GM19468 (cell line): ENCODE measurements around the gene DCHS2.
"Not testable (repeated sequence)": the region's sequence is repeated elsewhere in the genome, so short reads cannot be mapped to it uniquely, and the experiment has no call there.

Experiments used
- ATAC-seq: cut with Tn5 transposase; IDR thresholded peaks from one replicate; pipeline ENCODE4 v1.9.1; 2021; ENCODE audit warnings: mild to moderate bottlenecking, moderate library complexity, moderate number of reproducible peaks; ENCODE audit not compliant: unreplicated experiment; ENCODE audit errors: extremely low read depth

DCHS2 gene

GRCh38 chr4:154231806-154232478 lies 259.7 kb downstream of the DCHS2 start:
- no peak for ATAC-seq

- ATAC-seq: no peak
These were observed 260.9 kb downstream of the DCHS2 start for GRCh38 chr4:154230723-154231122.

- no peak for ATAC-seq
These were observed 261.5 kb downstream of the DCHS2 start for GRCh38 chr4:154230091-154230490.

GRCh38 chr4:154222875-154223274 lies 268.7 kb downstream of the DCHS2 start:
- no peak for ATAC-seq

- ATAC-seq: no peak
These were observed 273.5 kb downstream of the DCHS2 start for GRCh38 chr4:154218051-154218450.

GRCh38 chr4:154217384-154217783 lies 274.2 kb downstream of the DCHS2 start:
- not testable (repeated sequence) for ATAC-seq

GRCh38 chr4:154211506-154211905 lies 280.1 kb downstream of the DCHS2 start:
- no peak for ATAC-seq

- ATAC-seq: no peak
These were observed 283.2 kb downstream of the DCHS2 start for GRCh38 chr4:154208424-154208823.

- ATAC-seq: no peak
These were observed 286.1 kb downstream of the DCHS2 start for GRCh38 chr4:154205471-154205870.

- no peak for ATAC-seq
These were observed 296.9 kb downstream of the DCHS2 start for GRCh38 chr4:154194649-154195048.

- ATAC-seq: no peak
These were observed 299.0 kb downstream of the DCHS2 start for GRCh38 chr4:154192585-154192984.

GRCh38 chr4:154189346-154189745 lies 302.3 kb downstream of the DCHS2 start:
- ATAC-seq: no peak

- ATAC-seq: no peak
These were observed 304.7 kb downstream of the DCHS2 start for GRCh38 chr4:154186888-154187287.

- no peak for ATAC-seq
These were observed 305.6 kb downstream of the DCHS2 start for GRCh38 chr4:154186035-154186434.

- ATAC-seq: no peak
These were observed 307.4 kb downstream of the DCHS2 start for GRCh38 chr4:154184238-154184637.

- ATAC-seq: no peak
These were observed 308.3 kb downstream of the DCHS2 start for GRCh38 chr4:154183264-154183663.
